Sigmoid colon (tissue), 4 donors: ENCODE results near the gene MERTK.

Experiments
- EP300 ChIP-seq, 4 donors: sonication (generic); formaldehyde crosslinking; IDR thresholded peaks; one replicate each; pipeline ENCODE4 v1.6.1; 2017; ENCODE audit warnings: antibody characterized with exemption in 4 of 4
- POLR2A ChIP-seq, 2 donors: fragments of 450-650 bp; IDR thresholded peaks; one replicate each; pipeline ENCODE4 v1.6.1; 2016; ENCODE audit warnings: antibody characterized with exemption in 2 of 2, mild to moderate bottlenecking in 2 of 2, moderate library complexity in 2 of 2
- POLR2AphosphoS5 ChIP-seq, 4 donors: sonication (generic); formaldehyde crosslinking; IDR thresholded peaks; one replicate each; pipeline ENCODE4 v1.6.1; 2017; ENCODE audit warnings: antibody characterized with exemption in 4 of 4

- TF ChIP-seq EP300 (IDR thresholded peaks at IDR 0.05) = no peak
- no peak for TF ChIP-seq POLR2AphosphoS5 (IDR thresholded peaks at IDR 0.05)
- no peak for TF ChIP-seq POLR2A (IDR thresholded peaks at IDR 0.05)
Measured at GRCh38 chr2:112031473-112032223, 133.2 kb downstream of the MERTK start.
